K562 (cell line): Measurements from ENCODE around the gene ARFGAP3.

ENCODE experiments used
- EHMT2 ChIP-seq: fragments of 450-650 bp; IDR thresholded peaks from 2 replicates; pipeline ENCODE4 v1.6.1; 2018; ENCODE audit warnings: antibody characterized with exemption
- FOXM1 ChIP-seq, 2 experiments: fragments of 450-650 bp in 1 of 2; sonication (generic) in 1 of 2; formaldehyde crosslinking in 1 of 2; IDR thresholded peaks; 2 replicates each; pipeline versions ENCODE4 v1.6.1 to v1.9.0; 2017 to 2022; ENCODE audit warnings: low read depth in 2 of 2, mild to moderate bottlenecking in 2 of 2, missing genetic modification reagents in 1 of 2, moderate library complexity in 1 of 2
- PHF8 ChIP-seq: fragments of 200-600 bp; sonication (generic); IDR thresholded peaks from 2 replicates; pipeline ENCODE4 v1.6.1; 2012; ENCODE audit warnings: mixed run types, mild to moderate bottlenecking, inconsistent platforms, low read length, moderate library complexity, borderline replicate concordance
- PTBP1 ChIP-seq: fragments of 200-400 bp; formaldehyde crosslinking; IDR thresholded peaks from 2 replicates; pipeline ENCODE4 v1.6.1; 2017; ENCODE audit warnings: low read depth, low read length
- RAD21 ChIP-seq, 2 experiments: fragments of 250-450 bp in 1 of 2; fragments of 450-650 bp in 1 of 2; sonication (Bioruptor Pico) in 1 of 2; formaldehyde crosslinking in 1 of 2; IDR thresholded peaks in 1 of 2; conservative IDR thresholded peaks in 1 of 2; 2 replicates each; pipeline versions ENCODE4 v1.4.0 to v1.8.0; 2020 to 2022; ENCODE audit warnings: mild to moderate bottlenecking in 2 of 2, moderate library complexity in 1 of 2
- RBM39 ChIP-seq: fragments of 200-400 bp; formaldehyde crosslinking; optimal IDR thresholded peaks from 2 replicates; pipeline ENCODE3; 2018; ENCODE audit warnings: low read depth, low read length
- SIN3A ChIP-seq, 2 experiments: fragments of 150-350 bp in 1 of 2; IDR thresholded peaks; 2 replicates each; pipeline ENCODE4 v1.6.1; 2011 to 2016; ENCODE audit warnings: borderline replicate concordance in 2 of 2, low read depth in 2 of 2, low read length in 2 of 2, mild to moderate bottlenecking in 2 of 2, moderate library complexity in 2 of 2; ENCODE audit not compliant: control insufficient read depth in 1 of 2
- SRF ChIP-seq, 2 experiments: fragments of 250-450, 450-650 bp in 1 of 2; sonication (Bioruptor Pico) in 1 of 2; sonication (generic) in 1 of 2; formaldehyde crosslinking; IDR thresholded peaks; 2 replicates each; pipeline versions ENCODE4 v1.5.0 to v1.5.1; 2020 to 2022; ENCODE audit warnings: mild to moderate bottlenecking in 1 of 2, missing genetic modification reagents in 1 of 2

- TF ChIP-seq SIN3A (IDR thresholded peaks at IDR 0.05; ENCODE audit: borderline replicate concordance in 2 of 2, control insufficient read depth in 1 of 2, low read depth in 2 of 2, low read length in 2 of 2) (0 out of 4 replicates have a peak, but pooled peaks of 1 of the 2 experiments have one; percentile 8), RAD21 (CRISPR knock-in tag; conservative IDR thresholded peaks at IDR 0.05 in 1 of 2, IDR thresholded peaks at IDR 0.05 in 1 of 2) (no peak), PHF8 (no peak), PTBP1 (no peak), FOXM1 (IDR thresholded peaks at IDR 0.05; ENCODE audit: low read depth) (no peak), FOXM1 (CRISPR knock-in tag; IDR thresholded peaks at IDR 0.05; ENCODE audit: low read depth) (no peak), SRF (CRISPR knock-in tag; IDR thresholded peaks at IDR 0.05) (no peak), RBM39 (no peak), EHMT2 (no peak)
Measured at GRCh38 chr22:42856179-42856864, 751 bp downstream of the ARFGAP3 start.
